ENCODE measurements around the gene ODC1. TPM values are rescaled to one million over a fixed set of nuclear protein-coding genes. Genes with fewer than 3 reads are reported as not detected.

ODC1 gene
- total RNA-seq, 1 experiment from 2014 or later, result 78.4 TPM

GRCh38 chr2:10406491-10407188 is 41.5 kb downstream of the ODC1 start:
- DNase-seq, result no peak
- H3K4me3 Mint-ChIP-seq (ENCODE audit: low read depth, unreplicated experiment), result no peak overlapping the region
- no peak overlapping the region for H3K27ac Mint-ChIP-seq (ENCODE audit: unreplicated experiment)
- H3K27me3 Mint-ChIP-seq (ENCODE audit: unreplicated experiment), result no peaks in the 10 kb centered on the region
- H3K36me3 Mint-ChIP-seq (ENCODE audit: insufficient read depth, unreplicated experiment), result peaks cover 31% of the 10 kb centered on the region
- peaks cover 44% of the 10 kb centered on the region for H3K4me1 Mint-ChIP-seq (ENCODE audit: low read depth, unreplicated experiment)
- intact Hi-C loops (cut with micrococcal nuclease; ENCODE audit: unreplicated experiment), result loop anchor here (5.0 kb wide), 2 partner anchors 104 to 279 kb away; partner anchors contain the start of gene HPCAL1
- H3K9me3 Mint-ChIP-seq (ENCODE audit: low read depth, unreplicated experiment), result no peaks in the 10 kb centered on the region
- CTCF ChIA-PET, result interaction anchor here (4.0 kb wide), 1 partner anchor 101 kb away, joined by 41 read pairs; the partner anchor contains the start of gene HPCAL1
- TF ChIP-seq, protein P1, sequence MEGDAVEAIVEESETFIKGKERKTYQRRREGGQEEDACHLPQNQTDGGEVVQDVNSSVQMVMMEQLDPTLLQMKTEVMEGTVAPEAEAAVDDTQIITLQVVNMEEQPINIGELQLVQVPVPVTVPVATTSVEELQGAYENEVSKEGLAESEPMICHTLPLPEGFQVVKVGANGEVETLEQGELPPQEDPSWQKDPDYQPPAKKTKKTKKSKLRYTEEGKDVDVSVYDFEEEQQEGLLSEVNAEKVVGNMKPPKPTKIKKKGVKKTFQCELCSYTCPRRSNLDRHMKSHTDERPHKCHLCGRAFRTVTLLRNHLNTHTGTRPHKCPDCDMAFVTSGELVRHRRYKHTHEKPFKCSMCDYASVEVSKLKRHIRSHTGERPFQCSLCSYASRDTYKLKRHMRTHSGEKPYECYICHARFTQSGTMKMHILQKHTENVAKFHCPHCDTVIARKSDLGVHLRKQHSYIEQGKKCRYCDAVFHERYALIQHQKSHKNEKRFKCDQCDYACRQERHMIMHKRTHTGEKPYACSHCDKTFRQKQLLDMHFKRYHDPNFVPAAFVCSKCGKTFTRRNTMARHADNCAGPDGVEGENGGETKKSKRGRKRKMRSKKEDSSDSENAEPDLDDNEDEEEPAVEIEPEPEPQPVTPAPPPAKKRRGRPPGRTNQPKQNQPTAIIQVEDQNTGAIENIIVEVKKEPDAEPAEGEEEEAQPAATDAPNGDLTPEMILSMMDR (IDR thresholded peaks at IDR 0.05; ENCODE audit: unreplicated experiment), result no peak
- no TSS peak for BruUV-seq (replicated peaks)

DNA sequence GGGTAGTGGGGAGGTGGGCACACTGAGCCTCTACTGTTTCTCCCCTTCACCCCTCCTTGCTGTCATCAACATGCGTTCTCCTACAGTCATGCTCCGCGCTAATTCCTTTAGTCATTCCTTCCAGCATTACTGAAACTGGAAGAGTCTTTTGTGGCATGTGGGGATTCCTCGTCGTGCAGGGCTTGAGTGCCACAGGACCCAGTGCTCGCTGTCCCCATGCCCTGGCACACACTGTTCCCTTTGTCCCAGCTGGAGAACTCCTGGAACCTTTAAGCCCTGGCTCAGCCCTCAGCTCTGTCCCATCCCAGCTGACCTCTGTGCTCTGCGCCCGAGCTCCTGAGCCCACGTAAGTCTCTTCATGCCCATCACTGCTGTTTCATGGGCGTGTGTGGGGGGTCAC is 42.1 kb downstream of the ODC1 start:
- DNase-seq, result no peak
- Mint-ChIP-seq H3K4me1 (ENCODE audit: low read depth, unreplicated experiment) (peaks cover 50% of the 10 kb centered on the region), H3K27ac (ENCODE audit: unreplicated experiment) (no peak overlapping the region), H3K27me3 (ENCODE audit: unreplicated experiment) (no peaks in the 10 kb centered on the region), H3K9me3 (ENCODE audit: low read depth, unreplicated experiment) (no peaks in the 10 kb centered on the region), H3K36me3 (ENCODE audit: insufficient read depth, unreplicated experiment) (peaks cover 31% of the 10 kb centered on the region), H3K4me3 (ENCODE audit: low read depth, unreplicated experiment) (no peak overlapping the region)
- BruUV-seq (replicated peaks), result no TSS peak
- CTCF ChIA-PET, result interaction anchor here (4.0 kb wide), 1 partner anchor 101 kb away, joined by 41 read pairs; the partner anchor contains the start of gene HPCAL1
- TF ChIP-seq, protein P1 (IDR thresholded peaks at IDR 0.05; ENCODE audit: unreplicated experiment), result no peak
- intact Hi-C loops (cut with micrococcal nuclease; ENCODE audit: unreplicated experiment), result loop anchor here (5.0 kb wide), 2 partner anchors 104 to 279 kb away; partner anchors contain the start of gene HPCAL1

- intact Hi-C loops (cut with micrococcal nuclease; ENCODE audit: unreplicated experiment), result loop anchor here (5.0 kb wide), 2 partner anchors 103 to 278 kb away; partner anchors contain the start of gene HPCAL1
- no peaks in the 10 kb centered on the region for H3K27me3 Mint-ChIP-seq (ENCODE audit: unreplicated experiment)
- H3K4me3 Mint-ChIP-seq (ENCODE audit: low read depth, unreplicated experiment), result no peak overlapping the region
- BruUV-seq (replicated peaks), result no TSS peak
- no peaks in the 10 kb centered on the region for H3K9me3 Mint-ChIP-seq (ENCODE audit: low read depth, unreplicated experiment)
- H3K27ac Mint-ChIP-seq (ENCODE audit: unreplicated experiment), result no peak overlapping the region
- H3K4me1 Mint-ChIP-seq (ENCODE audit: low read depth, unreplicated experiment), result peaks cover 55% of the 10 kb centered on the region
- H3K36me3 Mint-ChIP-seq (ENCODE audit: insufficient read depth, unreplicated experiment), result peaks cover 31% of the 10 kb centered on the region
- TF ChIP-seq, protein P1 (IDR thresholded peaks at IDR 0.05; ENCODE audit: unreplicated experiment), result no peak
- DNase-seq, result peak; percentile 55
- CTCF ChIA-PET, result no interaction called here
Measured at GRCh38 chr2:10405448-10405847, 42.7 kb downstream of the ODC1 start.

DNA sequence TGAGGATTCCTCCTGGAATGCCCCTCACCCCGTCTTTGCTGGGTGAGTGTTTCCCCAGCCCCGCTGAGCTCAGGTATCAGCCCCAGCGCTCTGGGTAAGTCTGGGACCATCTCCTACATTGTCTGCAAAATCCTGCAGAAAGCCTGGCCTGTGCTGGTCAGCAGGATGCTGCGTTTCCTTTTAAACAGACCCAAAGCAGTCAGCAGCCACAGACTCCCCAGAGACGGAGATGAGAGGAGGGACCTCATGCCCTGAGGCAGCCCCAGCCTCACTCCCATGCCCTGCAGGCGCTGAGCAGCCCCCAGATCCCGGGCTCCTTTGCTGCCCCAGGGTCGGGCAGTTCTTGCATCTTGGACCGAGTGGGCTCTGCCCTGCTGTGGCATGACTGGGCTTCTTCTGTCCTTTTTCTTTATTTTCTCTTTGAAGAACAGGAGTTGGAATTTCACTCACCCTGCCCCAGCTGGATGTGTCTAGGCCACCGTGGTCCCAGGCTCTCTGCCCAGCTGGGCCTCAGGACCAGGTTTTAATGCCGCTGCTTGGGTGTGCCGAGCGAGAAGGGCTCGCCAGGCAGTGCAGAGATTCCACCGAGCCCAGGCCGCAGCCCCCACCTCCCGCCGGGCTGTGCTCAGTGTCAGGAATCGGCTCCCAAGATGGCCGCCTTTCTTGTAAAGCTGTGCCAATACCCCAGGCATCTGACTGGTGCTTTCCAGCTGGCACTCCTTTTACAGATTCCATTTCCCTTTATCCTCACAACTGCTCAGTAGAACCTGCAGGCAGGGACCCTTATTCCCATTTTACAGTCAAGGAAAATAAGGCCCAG is 43.6 kb downstream of the ODC1 start:
- Mint-ChIP-seq H3K9me3 (ENCODE audit: low read depth, unreplicated experiment) (no peaks in the 10 kb centered on the region), H3K27ac (ENCODE audit: unreplicated experiment) (no peak overlapping the region), H3K27me3 (ENCODE audit: unreplicated experiment) (no peaks in the 10 kb centered on the region), H3K36me3 (ENCODE audit: insufficient read depth, unreplicated experiment) (peaks cover 26% of the 10 kb centered on the region), H3K4me1 (ENCODE audit: low read depth, unreplicated experiment) (peaks cover 65% of the 10 kb centered on the region), H3K4me3 (ENCODE audit: low read depth, unreplicated experiment) (no peak overlapping the region)
- no peak for DNase-seq
- CTCF ChIA-PET, result no interaction called here
- TF ChIP-seq, protein P1 (IDR thresholded peaks at IDR 0.05; ENCODE audit: unreplicated experiment), result no peak
- BruUV-seq (replicated peaks), result no TSS peak
- intact Hi-C loops (cut with micrococcal nuclease; ENCODE audit: unreplicated experiment), result loop anchor here (5.0 kb wide), 2 partner anchors 102 to 277 kb away; partner anchors contain the start of gene HPCAL1

Data from Calu3 (cell line).